Activated naive CD4-positive, alpha-beta T cell treated with Interleukin-2 at 50 U/mL for 16 hours (primary cell): ENCODE data around the gene TAF1C.
"Not testable (repeated sequence)": the region's sequence is repeated elsewhere in the genome, so short reads cannot be mapped to it uniquely, and the experiment has no call there.

Experiments used
- DNase-seq: peaks from one replicate; pipeline ENCODE4 v3.0.0-alpha.2; 2020

The TAF1C gene

GRCh38 chr16:84186685-84187437 lies at the start of gene TAF1C:
Gene TAF1C (minus strand): TSS chr16:84187057. CDS start chr16:84184988, 2,069 bp downstream.
- peak; percentile 91 for DNase-seq

GRCh38 chr16:84234321-84235241 lies 47.7 kb upstream of the TAF1C start:
- DNase-seq, result no peak

GRCh38 chr16:84233748-84234147 lies 46.9 kb upstream of the TAF1C start:
- DNase-seq, result no peak

GRCh38 chr16:84232969-84233368 lies 46.1 kb upstream of the TAF1C start:
- no peak for DNase-seq

- no peak for DNase-seq
These were observed 45.2 kb upstream of the TAF1C start for GRCh38 chr16:84232060-84232459.

GRCh38 chr16:84229471-84229870 lies 42.6 kb upstream of the TAF1C start:
- no peak for DNase-seq

GRCh38 chr16:84228256-84228838 lies 41.5 kb upstream of the TAF1C start:
- DNase-seq, result no peak

GRCh38 chr16:84227548-84227947 lies 40.7 kb upstream of the TAF1C start:
- no peak for DNase-seq

- no peak for DNase-seq
These were observed 39.2 kb upstream of the TAF1C start for GRCh38 chr16:84226026-84226425.

- no peak for DNase-seq
These were observed 38.7 kb upstream of the TAF1C start for GRCh38 chr16:84225571-84225970.

GRCh38 chr16:84225126-84225525 lies 38.3 kb upstream of the TAF1C start:
- no peak for DNase-seq

- DNase-seq, result no peak
These were observed 37.7 kb upstream of the TAF1C start for GRCh38 chr16:84224554-84224953.

- no peak for DNase-seq
These were observed 36.6 kb upstream of the TAF1C start for GRCh38 chr16:84223456-84223855.

GRCh38 chr16:84220851-84221250 lies 34.0 kb upstream of the TAF1C start:
- no peak for DNase-seq

GRCh38 chr16:84218956-84219355 lies 32.1 kb upstream of the TAF1C start:
- DNase-seq, result no peak

GRCh38 chr16:84218176-84218823 lies 31.4 kb upstream of the TAF1C start:
- DNase-seq, result no peak

GRCh38 chr16:84216144-84216543 lies 29.3 kb upstream of the TAF1C start:
- not testable (repeated sequence) for DNase-seq

- DNase-seq, result no peak
These were observed 28.7 kb upstream of the TAF1C start for GRCh38 chr16:84215531-84215930.

GRCh38 chr16:84214451-84215066 lies 27.7 kb upstream of the TAF1C start:
- no peak for DNase-seq

- DNase-seq, result no peak
These were observed 25.8 kb upstream of the TAF1C start for GRCh38 chr16:84212631-84213030.

GRCh38 chr16:84212154-84212553 lies 25.3 kb upstream of the TAF1C start:
- DNase-seq, result no peak

GRCh38 chr16:84209989-84210388 lies 23.1 kb upstream of the TAF1C start:
- no peak for DNase-seq

GRCh38 chr16:84207879-84208278 lies 21.0 kb upstream of the TAF1C start:
- DNase-seq, result no peak
